GM18951 (cell line): Measurements from ENCODE around the gene PCDHB6.
"Not testable (repeated sequence)": the region's sequence is repeated elsewhere in the genome, so short reads cannot be mapped to it uniquely, and the experiment has no call there.

Experiments
- POLR2A ChIP-seq: IDR thresholded peaks from 4 replicates; pipeline ENCODE4 v1.6.1; 2011; ENCODE audit warnings: mild to moderate bottlenecking; ENCODE audit not compliant: insufficient read length, insufficient read depth; ENCODE audit errors: extremely low read depth
- in situ Hi-C: fragments of 300-500 bp; cut with MboI; formaldehyde crosslinking; loops from one replicate; pipeline ENCODE4 v1.12.0; 2022; ENCODE audit warnings: low sequenced_read_pairs, mixed read lengths, inconsistent platforms; ENCODE audit not compliant: unreplicated experiment

Gene PCDHB6

DNA sequence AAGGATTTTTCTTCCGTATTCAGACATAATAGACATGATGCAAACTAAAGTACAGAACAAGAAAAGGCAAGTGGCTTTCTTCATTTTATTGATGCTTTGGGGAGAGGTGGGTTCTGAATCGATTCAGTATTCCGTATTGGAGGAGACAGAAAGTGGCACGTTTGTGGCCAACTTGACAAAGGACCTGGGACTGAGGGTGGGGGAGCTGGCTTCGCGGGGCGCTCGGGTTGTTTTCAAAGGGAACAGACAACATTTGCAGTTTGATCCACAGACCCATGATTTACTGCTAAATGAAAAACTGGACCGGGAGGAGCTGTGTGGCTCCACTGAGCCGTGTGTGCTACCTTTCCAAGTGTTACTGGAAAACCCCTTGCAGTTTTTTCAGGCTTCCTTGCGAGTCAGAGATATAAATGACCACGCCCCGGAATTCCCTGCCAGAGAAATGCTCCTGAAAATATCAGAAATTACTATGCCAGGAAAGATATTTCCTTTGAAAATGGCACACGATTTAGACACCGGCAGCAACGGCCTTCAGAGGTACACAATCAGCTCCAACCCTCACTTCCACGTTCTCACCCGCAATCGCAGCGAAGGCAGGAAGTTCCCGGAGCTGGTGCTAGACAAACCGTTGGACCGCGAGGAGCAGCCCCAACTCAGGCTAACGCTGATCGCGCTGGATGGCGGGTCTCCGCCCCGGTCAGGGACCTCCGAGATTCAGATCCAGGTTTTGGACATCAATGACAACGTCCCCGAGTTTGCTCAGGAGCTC is 551 bp downstream of the PCDHB6 start:
- in situ Hi-C loops, result no loop called here
- no peak for TF ChIP-seq POLR2A

- no peak for TF ChIP-seq POLR2A
- in situ Hi-C loops, result no loop called here
Observed at GRCh38 chr5:141150993-141151325, 1.1 kb downstream of the PCDHB6 start.

- in situ Hi-C loops, result not testable (repeated sequence)
Observed at GRCh38 chr5:141151632-141152031, 1.8 kb downstream of the PCDHB6 start.

GRCh38 chr5:141152096-141152495 is 2.2 kb downstream of the PCDHB6 start:
- in situ Hi-C loops, result not testable (repeated sequence)

DNA sequence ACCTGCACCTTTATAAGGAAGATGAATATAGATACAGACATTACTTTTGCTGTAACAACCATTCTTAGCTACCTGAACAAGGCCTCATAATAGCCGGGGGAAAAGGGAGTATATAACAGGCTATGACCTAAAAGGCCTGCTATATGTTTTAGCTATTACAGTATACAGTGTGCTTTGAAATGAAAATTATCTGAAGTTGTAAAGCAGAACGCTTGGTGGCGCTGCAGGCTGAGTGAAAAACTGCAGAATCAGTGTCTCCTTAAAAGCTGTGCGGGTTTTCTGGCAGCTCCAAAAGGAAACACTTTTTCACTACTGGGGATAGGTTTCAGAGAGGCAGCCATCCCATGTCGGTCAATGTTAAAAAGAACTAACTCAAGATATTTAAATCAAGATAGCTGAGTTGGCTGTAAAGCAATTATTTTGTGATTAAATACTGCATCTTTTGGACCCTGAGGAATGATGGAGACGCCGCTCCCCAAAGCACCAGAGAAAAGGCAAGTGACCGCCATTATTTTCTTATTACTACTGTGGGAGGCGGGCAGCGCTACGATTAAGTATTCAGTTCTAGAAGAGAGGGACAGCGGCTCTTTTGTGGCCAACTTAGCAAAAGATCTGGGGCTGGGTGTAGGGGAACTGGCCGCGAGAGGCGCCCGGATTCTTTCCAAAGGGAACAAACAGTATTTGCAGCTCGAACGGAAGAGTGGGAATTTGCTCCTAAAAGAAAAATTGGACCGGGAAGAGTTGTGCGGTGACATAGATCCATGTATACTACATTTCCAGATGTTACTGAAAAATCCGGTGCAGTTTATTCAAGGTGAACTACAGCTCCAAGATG is 5.9 kb downstream of the PCDHB6 start:
- in situ Hi-C loops, result no loop called here
- no peak for TF ChIP-seq POLR2A

DNA sequence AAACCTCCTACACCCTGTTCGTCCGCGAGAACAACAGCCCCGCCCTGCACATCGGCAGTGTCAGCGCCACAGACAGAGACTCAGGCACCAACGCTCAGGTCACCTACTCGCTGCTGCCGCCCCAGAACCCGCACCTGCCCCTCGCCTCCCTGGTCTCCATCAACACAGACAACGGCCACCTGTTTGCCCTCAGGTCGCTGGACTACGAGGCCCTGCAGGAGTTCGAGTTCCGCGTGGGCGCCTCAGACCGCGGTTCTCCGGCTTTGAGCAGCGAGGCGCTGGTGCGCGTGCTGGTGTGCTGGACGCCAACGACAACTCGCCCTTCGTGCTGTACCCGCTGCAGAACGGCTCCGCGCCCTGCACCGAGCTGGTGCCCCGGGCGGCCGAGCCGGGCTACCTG is 7.5 kb downstream of the PCDHB6 start:
- in situ Hi-C loops, result not testable (repeated sequence)

GRCh38 chr5:141157901-141158300 is 8.0 kb downstream of the PCDHB6 start:
- in situ Hi-C loops, result not testable (repeated sequence)

GRCh38 chr5:141172381-141173204 is 22.7 kb downstream of the PCDHB6 start, which contains the start of gene PCDHB7:
Gene PCDHB7, plus strand, starts transcription at chr5:141172644. Its CDS starts 192 bp downstream, at chr5:141172836.
- no peak for TF ChIP-seq POLR2A
- in situ Hi-C loops, result no loop called here

DNA sequence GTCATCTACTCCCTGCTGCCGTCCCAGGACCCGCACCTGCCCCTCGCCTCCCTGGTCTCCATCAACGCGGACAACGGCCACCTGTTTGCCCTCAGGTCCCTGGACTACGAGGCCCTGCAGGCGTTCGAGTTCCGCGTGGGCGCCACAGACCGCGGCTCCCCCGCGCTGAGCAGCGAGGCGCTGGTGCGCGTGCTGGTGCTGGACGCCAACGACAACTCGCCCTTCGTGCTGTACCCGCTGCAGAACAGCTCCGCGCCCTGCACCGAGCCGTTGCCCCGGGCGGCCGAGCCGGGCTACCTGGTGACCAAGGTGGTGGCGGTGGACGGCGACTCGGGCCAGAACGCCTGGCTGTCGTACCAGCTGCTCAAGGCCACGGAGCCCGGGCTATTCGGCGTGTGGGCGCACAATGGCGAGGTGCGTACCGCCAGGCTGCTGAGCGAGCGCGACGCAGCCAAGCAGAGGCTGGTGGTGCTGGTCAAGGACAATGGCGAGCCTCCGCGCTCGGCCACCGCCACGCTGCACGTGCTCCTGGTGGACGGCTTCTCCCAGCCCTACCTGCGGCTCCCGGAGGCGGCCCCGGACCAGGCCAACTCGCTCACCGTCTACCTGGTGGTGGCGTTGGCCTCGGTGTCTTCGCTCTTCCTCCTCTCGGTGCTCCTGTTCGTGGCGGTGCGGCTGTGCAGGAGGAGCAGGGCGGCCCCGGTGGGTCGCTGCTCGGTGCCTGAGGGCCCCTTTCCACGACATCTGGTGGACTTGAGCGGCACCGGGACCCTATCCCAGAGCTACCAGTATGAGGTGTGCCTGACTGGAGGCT is 24.6 kb downstream of the PCDHB6 start:
- in situ Hi-C loops, result not testable (repeated sequence)

- no peak for TF ChIP-seq POLR2A
- in situ Hi-C loops, result no loop called here
Observed at GRCh38 chr5:141175933-141176332, 26.1 kb downstream of the PCDHB6 start.

GRCh38 chr5:141177577-141178191 is 27.8 kb downstream of the PCDHB6 start, which contains the start of gene PCDHB8:
Gene PCDHB8, plus strand, starts transcription at chr5:141177790. Its CDS starts 245 bp downstream, at chr5:141178035.
- in situ Hi-C loops, result not testable (repeated sequence)

GRCh38 chr5:141179371-141179770 is 29.5 kb downstream of the PCDHB6 start:
- in situ Hi-C loops, result not testable (repeated sequence)

- in situ Hi-C loops, result not testable (repeated sequence)
Observed at GRCh38 chr5:141179876-141180275, 30.0 kb downstream of the PCDHB6 start.
